ENCODE results near the gene RYR2.

RYR2 gene

DNA sequence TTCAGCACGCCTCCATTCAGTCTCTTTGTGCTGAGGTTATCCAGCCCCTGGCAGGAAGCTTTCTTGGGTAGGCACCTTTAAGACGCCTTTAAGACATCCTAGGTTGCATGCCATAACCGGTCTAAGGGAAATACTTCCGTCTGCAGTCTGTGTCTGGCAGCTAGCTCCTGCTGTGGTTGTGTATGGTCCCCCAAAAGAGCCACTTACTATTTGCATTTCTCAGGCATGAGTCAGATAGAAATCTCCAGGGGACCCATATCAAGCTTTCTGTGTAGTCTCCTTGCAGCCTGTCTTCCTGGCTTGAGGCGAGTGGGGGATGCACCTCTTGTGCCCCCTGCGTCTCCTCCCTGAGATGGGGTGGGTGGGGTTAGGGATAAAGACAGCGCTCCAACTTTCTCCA lies 10.0 kb upstream of the RYR2 start:
- no peak for DNase-seq

DNA sequence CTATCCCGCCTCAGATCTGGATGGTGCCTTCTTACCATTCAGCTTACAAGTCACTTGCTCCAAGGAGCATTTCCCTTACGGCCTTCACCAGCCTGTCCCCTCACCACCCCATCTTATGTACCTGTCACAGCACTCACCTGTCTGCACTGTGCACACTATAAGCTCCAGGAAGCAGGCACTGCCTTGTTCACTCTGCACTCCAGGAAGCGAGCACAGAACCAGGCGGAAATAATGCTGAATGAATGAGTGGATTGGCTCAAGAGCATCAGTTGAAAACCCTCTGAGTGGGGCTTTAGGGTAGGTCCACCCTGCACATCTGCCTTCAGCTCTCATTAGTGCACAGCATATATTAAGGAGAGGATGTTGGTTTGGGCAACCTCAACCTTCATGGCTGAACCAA lies 8.9 kb upstream of the RYR2 start:
- no peak for DNase-seq

DNA sequence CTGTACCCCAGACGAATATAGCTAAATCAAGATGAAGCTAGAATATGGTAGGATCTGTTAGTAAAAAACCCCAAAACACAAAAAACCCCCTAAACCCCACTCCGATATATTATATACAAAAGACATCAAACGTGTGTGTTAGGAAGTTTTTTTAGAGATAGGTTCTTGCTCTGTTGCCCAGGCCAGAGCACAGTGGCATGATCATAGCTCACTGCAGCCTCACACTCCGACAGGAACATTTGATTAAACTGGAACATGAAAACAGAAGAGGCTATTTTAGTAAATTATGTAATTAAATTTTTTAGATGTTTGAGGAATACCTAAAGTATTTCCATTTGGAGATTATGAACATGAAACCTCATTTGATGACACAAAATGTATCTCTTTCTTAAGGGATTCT lies 8.2 kb upstream of the RYR2 start:
- no peak for DNase-seq

GRCh38 chr1:237035759-237036158 lies 6.2 kb upstream of the RYR2 start:
- DNase-seq: no peak

- DNase-seq: no peak
These were observed 3.8 kb upstream of the RYR2 start for GRCh38 chr1:237038211-237038610.

- no peak for DNase-seq
These were observed 1.2 kb upstream of the RYR2 start for GRCh38 chr1:237040823-237041222.

DNA sequence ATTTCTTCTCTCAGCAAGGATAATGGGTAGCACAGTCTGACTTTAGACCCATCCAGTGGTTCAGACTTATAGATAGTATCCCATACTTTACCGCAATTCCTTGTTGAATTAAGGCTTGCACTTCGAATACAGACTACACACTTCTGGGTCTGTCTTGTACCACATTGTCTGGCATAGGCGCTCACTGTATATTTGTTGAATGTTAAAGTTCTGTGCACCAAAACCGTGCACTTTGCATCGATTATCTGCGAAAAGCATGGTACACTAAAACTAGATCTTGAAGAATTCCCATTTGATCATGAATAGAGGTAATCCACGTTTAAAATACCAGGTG lies 556 bp upstream of the RYR2 start:
- DNase-seq: no peak

GRCh38 chr1:237042526-237042891 lies 525 bp downstream of the RYR2 start:
- DNase-seq: peak; percentile 56

- peak; percentile 56 for DNase-seq
These were observed 1.1 kb downstream of the RYR2 start for GRCh38 chr1:237042892-237043576.

DNA sequence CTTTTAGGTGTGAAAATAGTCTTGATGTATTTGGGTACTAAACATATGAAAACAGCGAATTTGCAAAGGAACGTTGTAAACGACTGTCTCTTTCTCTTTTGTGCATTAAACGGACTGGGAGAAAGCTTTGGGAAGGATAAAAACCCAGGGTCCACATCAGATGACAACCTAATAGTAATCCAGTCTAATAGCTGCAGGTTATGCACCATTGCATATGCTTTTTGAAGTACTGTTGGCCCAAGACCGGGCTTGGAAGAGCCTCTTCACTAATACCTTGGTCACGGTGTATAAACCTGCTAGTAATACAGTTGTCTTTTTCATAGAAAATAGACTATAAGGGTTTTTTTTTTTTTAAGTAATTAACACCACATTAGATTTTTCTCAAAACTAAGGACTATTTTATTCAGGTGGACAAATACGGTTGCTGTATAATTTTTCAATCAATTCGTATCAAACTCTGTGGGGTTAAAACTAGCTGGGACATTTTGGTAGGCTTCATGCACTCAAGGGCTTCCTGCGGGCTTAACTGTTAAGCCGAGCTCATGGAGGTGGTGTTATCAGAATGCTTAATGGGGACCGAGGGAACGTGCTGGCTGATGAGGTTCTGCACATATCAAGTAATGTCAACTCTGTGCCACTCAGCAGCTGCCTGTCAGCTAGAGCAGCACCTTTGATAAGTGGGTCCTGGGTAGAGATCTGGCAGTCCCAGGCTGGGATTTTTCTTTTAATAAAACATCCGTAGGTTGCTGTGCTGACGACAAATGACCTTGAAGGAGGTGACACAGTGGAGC lies 2.1 kb downstream of the RYR2 start:
- no peak for DNase-seq

- DNase-seq: no peak
These were observed 3.5 kb downstream of the RYR2 start for GRCh38 chr1:237045278-237046016.

- DNase-seq: no peak
These were observed 6.8 kb downstream of the RYR2 start for GRCh38 chr1:237048803-237049202.

DNA sequence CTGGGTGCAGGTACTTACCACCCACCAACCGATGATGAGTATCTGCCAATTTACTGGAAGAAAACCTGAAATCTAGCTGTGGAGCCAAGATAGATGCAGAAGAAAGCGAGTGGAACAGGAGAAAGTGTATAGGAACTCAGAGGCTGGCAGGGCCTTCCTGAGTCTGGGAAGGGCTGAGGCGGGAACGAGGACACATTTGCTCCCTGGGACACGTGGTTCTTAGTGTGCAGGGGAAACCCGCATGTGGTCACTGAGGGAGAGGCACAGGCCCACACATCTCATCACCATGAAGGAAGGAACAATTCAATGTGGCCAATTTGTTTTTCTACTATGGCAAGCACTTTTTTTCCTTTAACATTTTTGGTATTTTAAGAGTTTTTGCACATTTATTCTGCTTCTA lies 8.2 kb downstream of the RYR2 start:
- no peak for DNase-seq

DNA sequence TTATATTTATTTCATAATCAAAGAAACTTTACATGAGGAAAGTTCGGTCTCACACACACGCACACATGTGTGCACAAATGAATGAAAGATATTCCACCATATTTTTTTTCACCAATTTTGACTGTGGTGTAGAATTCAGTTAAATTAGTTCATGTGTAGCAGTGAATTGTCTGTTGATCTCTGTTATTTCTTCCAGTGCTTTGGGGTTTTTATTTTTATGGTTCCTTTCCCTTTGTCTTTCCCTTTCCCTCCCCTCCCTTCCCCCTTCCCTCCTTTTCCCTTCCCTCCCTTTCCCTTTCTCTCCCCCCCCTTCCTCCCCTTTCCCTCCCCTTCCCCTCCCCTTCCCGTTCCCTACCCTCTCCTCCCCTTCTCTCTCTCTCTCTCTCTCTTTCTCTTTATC lies 8.9 kb downstream of the RYR2 start:
- DNase-seq: no peak

- no peak for DNase-seq
These were observed 12.3 kb downstream of the RYR2 start for GRCh38 chr1:237054313-237054712.

- no peak for DNase-seq
These were observed 16.5 kb downstream of the RYR2 start for GRCh38 chr1:237058470-237058869.

DNA sequence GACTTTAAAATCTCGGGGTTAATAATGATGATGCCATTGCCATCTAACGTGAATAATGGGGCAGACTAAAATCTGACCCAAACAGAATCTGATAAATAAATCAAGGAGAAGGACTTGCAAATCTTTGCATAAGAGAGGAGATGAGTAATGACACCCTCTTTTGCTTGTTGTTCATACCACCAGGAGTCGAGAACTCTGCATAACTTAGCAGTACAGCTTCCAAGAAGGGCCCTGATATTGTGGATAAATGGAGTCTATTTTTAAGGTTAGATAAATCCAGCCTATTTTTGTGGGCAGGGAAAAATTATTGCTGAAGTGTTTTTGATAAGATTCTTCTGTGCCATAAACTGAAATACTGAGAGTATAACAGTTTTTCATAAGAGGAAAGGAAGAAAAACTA lies 17.3 kb downstream of the RYR2 start:
- DNase-seq: no peak

- DNase-seq: no peak
These were observed 21.0 kb downstream of the RYR2 start for GRCh38 chr1:237062976-237063375.

DNA sequence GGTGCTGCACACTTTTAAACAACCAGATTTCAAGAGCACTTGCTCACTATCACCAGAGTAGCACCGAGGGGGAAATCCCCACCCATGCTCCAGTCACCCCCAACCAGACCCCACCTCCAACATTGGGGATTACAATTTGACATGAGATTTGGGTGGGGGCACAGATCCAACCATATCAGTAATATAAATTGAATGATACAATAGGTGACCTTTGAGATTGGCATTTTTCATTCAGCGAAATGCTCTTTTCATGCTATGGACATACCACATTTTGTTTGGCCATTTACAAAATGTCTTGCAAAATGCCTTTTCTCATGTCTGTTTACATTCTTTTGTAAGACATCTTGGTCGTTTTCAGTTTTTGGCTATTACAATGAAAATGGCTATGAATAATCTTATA lies 23.9 kb downstream of the RYR2 start:
- DNase-seq: no peak

GRCh38 chr1:237070519-237070918 lies 28.5 kb downstream of the RYR2 start:
- no peak for DNase-seq

DNA sequence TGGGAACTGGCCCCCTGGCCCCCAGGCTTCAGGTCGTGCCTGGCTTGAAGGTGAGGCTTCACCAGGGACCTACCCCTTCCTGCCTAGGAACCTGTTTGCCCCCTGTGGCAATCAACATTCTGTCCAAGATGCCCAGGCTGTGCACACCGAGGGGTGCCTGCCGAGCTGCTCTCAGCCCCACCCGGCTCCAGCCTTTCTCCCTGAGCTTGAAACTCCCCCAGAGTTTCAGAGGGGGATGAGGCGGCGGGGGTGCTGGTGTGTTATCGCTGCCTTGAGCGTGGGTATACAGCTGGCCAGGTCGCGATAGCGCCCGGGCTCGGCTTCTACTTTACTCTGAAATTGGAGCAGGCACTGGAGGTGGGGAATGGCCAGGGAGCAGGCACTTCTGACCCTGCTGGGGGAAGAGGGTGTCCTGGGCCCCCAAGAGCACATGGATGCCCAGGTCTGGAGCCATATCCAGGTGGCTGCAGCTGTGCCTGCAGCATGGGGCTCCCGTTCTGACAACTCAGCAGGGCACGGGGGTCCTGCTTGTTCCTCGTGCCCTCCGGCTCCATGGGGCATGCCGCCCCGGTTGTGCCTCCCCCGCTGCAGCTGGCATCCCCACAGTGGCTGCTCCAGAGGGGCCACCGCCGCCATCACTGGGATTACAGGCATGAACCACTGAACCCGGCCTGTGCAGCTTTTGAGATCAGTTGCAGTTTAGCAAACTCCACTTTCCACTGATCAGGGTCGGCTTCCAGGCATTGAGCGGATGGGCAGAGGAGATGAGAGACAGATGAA lies 29.8 kb downstream of the RYR2 start:
- DNase-seq: no peak

DNA sequence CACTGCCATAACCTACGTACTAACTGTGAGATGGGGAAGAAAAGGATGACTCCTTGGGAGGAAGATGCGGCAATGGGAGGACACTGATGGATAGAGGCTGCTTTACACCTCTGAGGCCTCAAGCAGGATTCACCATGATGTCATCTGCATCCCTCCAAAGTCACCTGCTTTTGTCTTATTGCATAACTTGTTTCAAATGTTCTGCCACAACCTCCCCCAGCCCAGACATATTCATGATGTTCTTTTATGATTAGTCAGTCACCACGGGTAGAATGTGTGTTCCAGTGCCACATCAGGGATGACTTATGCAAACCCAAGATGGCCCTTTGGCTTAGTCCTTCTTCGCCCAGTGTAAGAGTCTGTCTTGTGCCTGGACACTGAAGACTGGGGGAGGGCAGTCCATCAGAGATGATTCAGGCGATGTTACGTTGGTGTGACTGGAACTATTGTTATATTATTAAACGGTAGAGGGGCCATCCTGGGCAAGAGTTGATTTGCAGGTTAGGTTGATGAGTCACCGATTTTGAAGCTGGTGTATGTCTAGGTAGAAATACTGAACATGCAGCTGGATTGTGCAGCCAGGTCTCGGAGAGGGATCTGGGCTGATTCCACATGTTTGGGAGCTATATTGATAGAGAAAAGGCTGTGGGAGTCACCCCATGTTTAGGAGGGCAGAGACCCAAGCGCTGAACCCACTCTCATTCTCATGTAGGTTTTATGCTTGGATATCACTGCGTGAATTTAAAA lies 32.6 kb downstream of the RYR2 start:
- no peak for DNase-seq

Data from right kidney (tissue), 1 donor.